Kidney tubule cell (primary cell): ENCODE data around the gene KPNA4.

Experiments
- DNase-seq: peaks from one replicate; pipeline ENCODE4 v3.0.0-alpha.2; 2018; ENCODE audit warnings: low spot score

Gene KPNA4

DNA sequence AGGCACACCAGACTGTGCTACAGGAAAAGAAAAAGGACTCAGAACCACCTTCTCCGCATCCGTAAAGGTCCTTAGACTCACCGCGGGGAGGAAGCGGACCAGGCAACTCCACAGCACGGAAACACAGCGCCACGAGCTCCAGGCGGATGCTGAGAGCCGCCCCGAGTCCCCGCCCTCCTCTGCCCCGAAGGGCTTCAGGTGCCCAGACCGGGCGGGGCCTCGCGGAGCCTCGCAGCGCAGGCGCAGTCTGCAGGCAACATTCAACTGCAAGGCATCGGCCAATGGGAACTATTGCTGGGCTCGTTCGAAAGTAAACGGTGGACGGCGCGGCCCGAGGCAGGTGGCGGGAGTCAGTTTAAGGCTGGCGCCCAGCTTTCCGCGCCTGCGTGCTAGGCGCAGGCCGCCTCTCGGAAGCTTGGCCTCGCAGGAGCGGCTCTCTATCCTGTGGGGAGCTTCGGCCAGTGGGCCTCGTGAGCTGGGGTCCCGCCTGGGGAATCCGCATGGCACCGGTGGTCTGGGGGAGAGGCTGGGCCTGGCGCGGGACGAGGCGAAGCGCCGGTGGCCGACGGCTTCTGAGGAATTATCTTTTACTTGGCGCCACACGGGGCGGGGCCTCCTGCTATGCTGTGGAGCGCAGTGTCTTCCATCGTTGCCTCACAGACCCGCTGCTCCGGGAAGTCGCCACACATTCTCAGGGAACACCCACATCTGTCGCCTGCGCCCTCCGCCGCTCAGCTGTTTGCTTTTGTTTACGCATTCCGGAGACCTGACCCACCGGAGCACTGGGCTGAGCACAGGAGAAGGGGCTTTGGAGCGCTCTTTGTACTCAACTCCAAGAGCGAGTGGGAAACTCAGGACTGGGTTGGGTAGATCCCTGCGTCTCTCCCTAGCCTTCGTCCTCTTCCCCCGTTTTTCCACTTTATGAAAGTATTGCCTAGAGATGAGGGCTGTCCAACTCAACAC is 115.5 kb downstream of the KPNA4 start, which contains the start of gene TRIM59:
TSS of gene TRIM59 (minus strand) at position 151 of the 963 bp plus-strand sequence. CDS start 10,603 bp downstream, outside the sequence.
- DNase-seq, result peak; percentile 99

DNA sequence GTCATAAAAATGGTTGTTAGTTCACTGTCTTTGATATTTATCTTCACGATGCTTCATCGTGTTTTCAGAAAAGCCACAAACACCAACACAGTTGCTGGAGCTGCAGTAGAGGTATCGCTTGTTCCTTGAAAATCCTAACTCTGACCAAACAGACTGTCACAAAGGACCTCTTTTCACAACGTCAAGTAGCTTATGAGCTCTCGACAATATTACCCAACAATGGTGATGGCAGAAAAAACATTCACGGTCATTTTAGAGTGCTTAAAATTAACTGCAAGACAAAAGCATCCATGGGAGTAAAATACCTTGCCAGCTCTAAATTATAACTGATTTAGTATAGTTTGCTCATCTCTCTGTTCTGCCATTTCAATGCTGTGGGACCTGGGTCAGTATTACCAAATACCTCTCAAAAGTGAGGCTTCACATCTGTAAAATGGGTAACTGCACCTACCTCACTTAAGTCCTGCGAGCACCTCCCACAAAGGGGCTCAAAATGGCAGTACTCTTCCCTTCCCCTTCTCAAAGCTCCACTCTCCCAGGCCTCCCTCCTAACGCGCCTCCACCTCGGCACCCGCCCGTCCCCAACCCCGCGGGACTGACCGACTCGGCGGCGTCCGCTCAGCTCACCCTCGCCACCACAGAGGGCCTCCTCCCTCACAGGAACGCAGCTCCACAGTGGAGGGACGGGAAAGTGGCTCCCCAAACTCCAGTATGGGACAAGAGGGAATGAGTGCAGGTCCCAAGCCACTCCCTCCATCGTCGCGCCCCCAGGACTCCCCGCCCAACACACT is 116.3 kb downstream of the KPNA4 start:
- peak; percentile 22 for DNase-seq

DNA sequence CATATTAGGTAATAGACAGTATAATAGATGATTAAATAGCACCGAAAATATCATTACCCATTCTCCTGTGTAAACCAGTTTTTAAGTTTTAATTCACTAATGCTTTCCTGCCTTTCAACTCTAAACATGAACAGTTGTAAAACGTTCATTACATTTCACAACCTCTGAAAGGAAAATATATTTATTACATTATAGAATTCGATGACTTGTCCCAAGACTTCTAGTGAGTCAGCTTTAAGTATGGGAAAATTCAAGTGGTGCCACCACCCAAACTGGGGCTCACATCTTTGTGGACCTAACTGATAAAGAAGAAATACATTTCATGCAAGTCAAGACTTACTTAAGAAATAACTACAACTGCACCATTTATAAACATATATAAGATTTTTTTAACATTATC is 117.8 kb downstream of the KPNA4 start:
- DNase-seq, result no peak

DNA sequence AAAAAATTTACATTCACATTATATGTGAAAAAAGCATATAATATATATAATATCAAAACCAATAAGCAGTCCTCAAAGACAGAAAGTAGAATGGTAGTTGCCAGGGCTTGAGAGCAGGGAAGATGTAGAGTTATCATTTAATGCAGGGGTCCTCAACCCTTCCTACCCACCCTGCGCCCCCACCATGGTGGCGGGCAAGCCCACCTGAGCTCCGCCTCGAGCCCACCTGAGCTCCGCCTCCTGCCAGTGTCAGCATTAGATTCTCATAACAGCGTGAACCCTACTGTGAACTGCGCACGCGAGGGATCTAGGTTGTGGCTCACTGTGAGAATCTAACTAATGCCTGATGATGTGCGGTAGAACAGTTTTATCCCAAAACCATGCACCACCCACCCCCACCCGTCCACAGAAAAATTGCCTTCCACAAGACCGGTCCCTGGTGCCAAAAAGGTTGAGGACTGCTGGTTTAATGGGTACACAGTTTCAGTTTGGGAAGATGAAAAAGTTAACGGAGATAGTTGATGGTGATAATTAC is 118.8 kb downstream of the KPNA4 start:
- no peak for DNase-seq

DNA sequence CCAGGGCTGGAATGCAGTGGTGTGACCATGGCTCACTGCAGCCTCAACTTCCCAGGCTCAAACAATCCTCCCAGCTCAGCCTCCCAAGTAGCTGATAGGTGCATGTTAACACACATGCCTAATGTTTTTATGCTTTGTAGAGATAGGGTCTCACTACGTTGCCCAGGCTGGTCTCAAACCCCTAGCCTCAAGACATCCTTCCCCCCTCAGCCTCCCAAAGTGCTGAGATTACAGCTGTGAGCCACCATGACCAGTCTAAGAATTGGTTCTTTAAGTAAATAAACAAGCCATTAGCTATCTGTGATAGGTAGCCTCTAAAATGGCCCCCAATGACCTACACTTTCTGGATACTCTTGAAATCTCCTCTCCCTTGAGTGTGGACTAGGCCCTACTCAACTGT is 119.5 kb downstream of the KPNA4 start:
- DNase-seq, result no peak
